Mucosa of stomach (tissue), 1 donor: Measurements from ENCODE around the gene ELP4.

Source experiments
- H3K27me3 ChIP-seq: one replicate; pipeline ENCODE4 v1.7.0; 2013; ENCODE audit warnings: mild to moderate bottlenecking, low read length; ENCODE audit not compliant: control insufficient read depth, insufficient read depth
- H3K36me3 ChIP-seq: one replicate; pipeline ENCODE4 v1.7.0; 2013; ENCODE audit warnings: low read length; ENCODE audit not compliant: control insufficient read depth, insufficient read depth
- H3K4me1 ChIP-seq: one replicate; pipeline ENCODE4 v1.7.0; 2013; ENCODE audit warnings: mild to moderate bottlenecking, low read length; ENCODE audit not compliant: control insufficient read depth, insufficient read depth
- H3K4me3 ChIP-seq: one replicate; pipeline ENCODE4 v1.7.0; 2013; ENCODE audit warnings: low read length
- H3K9ac ChIP-seq: one replicate; pipeline ENCODE4 v1.7.0; 2013; ENCODE audit warnings: mild to moderate bottlenecking, low read length, moderate library complexity
- H3K9me3 ChIP-seq: one replicate; pipeline ENCODE4 v1.7.0; 2013; ENCODE audit warnings: mild to moderate bottlenecking, low read length, moderate library complexity; ENCODE audit not compliant: control insufficient read depth
- donor health status: Pancreatic carcinoma.

Gene ELP4

GRCh38 chr11:31806928-31807798 lies 297.6 kb downstream of the ELP4 start:
- Histone ChIP-seq H3K9me3 (no peaks in the 10 kb centered on the region), H3K9ac (peak overlapping the region; percentile 53), H3K4me3 (no peak overlapping the region), H3K4me1 (peaks cover 36% of the 10 kb centered on the region), H3K27me3 (peaks cover 98% of the 10 kb centered on the region), H3K36me3 (no peaks in the 10 kb centered on the region)

- Histone ChIP-seq H3K4me1 (peaks cover 44% of the 10 kb centered on the region), H3K9ac (peak overlapping the region; percentile 50), H3K4me3 (no peak overlapping the region), H3K36me3 (no peaks in the 10 kb centered on the region), H3K27me3 (peaks cover 99% of the 10 kb centered on the region), H3K9me3 (no peaks in the 10 kb centered on the region)
Observed at GRCh38 chr11:31807799-31808667, 298.5 kb downstream of the ELP4 start.

- H3K27me3 ChIP-seq = peaks cover 99% of the 10 kb centered on the region
- peak overlapping the region; percentile 58 for H3K9ac ChIP-seq
- no peaks in the 10 kb centered on the region for H3K36me3 ChIP-seq
- no peaks in the 10 kb centered on the region for H3K9me3 ChIP-seq
- H3K4me1 ChIP-seq = peaks cover 49% of the 10 kb centered on the region
- no peak overlapping the region for H3K4me3 ChIP-seq
Observed at GRCh38 chr11:31808721-31809540, 299.4 kb downstream of the ELP4 start.

GRCh38 chr11:31809541-31809856 lies 299.9 kb downstream of the ELP4 start:
- peak overlapping the region; percentile 58 for H3K9ac ChIP-seq
- H3K36me3 ChIP-seq = no peaks in the 10 kb centered on the region
- peak overlapping the region; percentile 46 for H3K4me3 ChIP-seq
- H3K27me3 ChIP-seq = peaks cover 99% of the 10 kb centered on the region
- peaks cover 50% of the 10 kb centered on the region for H3K4me1 ChIP-seq
- H3K9me3 ChIP-seq = no peaks in the 10 kb centered on the region

GRCh38 chr11:31809857-31810778 lies 300.6 kb downstream of the ELP4 start:
- Histone ChIP-seq H3K9me3 (no peaks in the 10 kb centered on the region), H3K4me1 (peaks cover 46% of the 10 kb centered on the region), H3K9ac (peak overlapping the region; percentile 59), H3K4me3 (peak overlapping the region; percentile 46), H3K36me3 (no peaks in the 10 kb centered on the region), H3K27me3 (peaks cover 99% of the 10 kb centered on the region)

- H3K27me3 ChIP-seq = peaks cover 99% of the 10 kb centered on the region
- H3K4me1 ChIP-seq = peaks cover 54% of the 10 kb centered on the region
- no peak within 1 kb of the TSS for H3K4me3 ChIP-seq
- no peaks in the 10 kb centered on the region for H3K9me3 ChIP-seq
- no peaks in the 10 kb centered on the region for H3K36me3 ChIP-seq
- peak within 1 kb of the TSS; percentile 59 for H3K9ac ChIP-seq
Observed at GRCh38 chr11:31810779-31811647, 301.4 kb downstream of the ELP4 start, which contains the start of gene PAX6. PAX6 (minus strand) TSS chr11:31811322; CDS start chr11:31806411, 4,911 bp downstream.

- H3K9ac ChIP-seq = peak overlapping the region; percentile 45
- H3K9me3 ChIP-seq = no peaks in the 10 kb centered on the region
- H3K36me3 ChIP-seq = no peaks in the 10 kb centered on the region
- H3K4me1 ChIP-seq = peaks cover 68% of the 10 kb centered on the region
- peak overlapping the region; percentile 31 for H3K4me3 ChIP-seq
- H3K27me3 ChIP-seq = peaks cover 99% of the 10 kb centered on the region
Observed at GRCh38 chr11:31812383-31813381, 303.1 kb downstream of the ELP4 start.

- H3K4me3 ChIP-seq = no peak overlapping the region
- peaks cover 75% of the 10 kb centered on the region for H3K4me1 ChIP-seq
- peaks cover 99% of the 10 kb centered on the region for H3K27me3 ChIP-seq
- H3K9ac ChIP-seq = peak overlapping the region; percentile 55
- H3K36me3 ChIP-seq = no peaks in the 10 kb centered on the region
- no peaks in the 10 kb centered on the region for H3K9me3 ChIP-seq
Observed at GRCh38 chr11:31813391-31814175, 304.0 kb downstream of the ELP4 start.

GRCh38 chr11:31814176-31814868 lies 304.8 kb downstream of the ELP4 start:
- peaks cover 99% of the 10 kb centered on the region for H3K27me3 ChIP-seq
- H3K9me3 ChIP-seq = no peaks in the 10 kb centered on the region
- peak overlapping the region; percentile 55 for H3K9ac ChIP-seq
- H3K36me3 ChIP-seq = no peaks in the 10 kb centered on the region
- no peak overlapping the region for H3K4me3 ChIP-seq
- peaks cover 71% of the 10 kb centered on the region for H3K4me1 ChIP-seq
